Esophagus squamous epithelium (tissue), 4 donors: ENCODE measurements around the gene PRDX1.
"Not testable (repeated sequence)": the region's sequence is repeated elsewhere in the genome, so short reads cannot be mapped to it uniquely, and the experiment has no call there.

ENCODE experiments used
- CTCF ChIP-seq, 6 experiments: fragments of 450-650 bp in 4 of 6; fragments of 200-600 bp in 2 of 6; sonication (generic) in 2 of 6; IDR thresholded peaks; one replicate each; pipeline ENCODE4 v1.5.1; 2016 to 2019; ENCODE audit warnings: antibody characterized with exemption in 6 of 6, mild to moderate bottlenecking in 4 of 6, moderate library complexity in 4 of 6
- POLR2A ChIP-seq, 4 donors: fragments of 450-650 bp; IDR thresholded peaks; one replicate each; pipeline ENCODE4 v1.6.1; 2017; ENCODE audit warnings: antibody characterized with exemption in 4 of 4, mild to moderate bottlenecking in 4 of 4, moderate library complexity in 3 of 4

DNA sequence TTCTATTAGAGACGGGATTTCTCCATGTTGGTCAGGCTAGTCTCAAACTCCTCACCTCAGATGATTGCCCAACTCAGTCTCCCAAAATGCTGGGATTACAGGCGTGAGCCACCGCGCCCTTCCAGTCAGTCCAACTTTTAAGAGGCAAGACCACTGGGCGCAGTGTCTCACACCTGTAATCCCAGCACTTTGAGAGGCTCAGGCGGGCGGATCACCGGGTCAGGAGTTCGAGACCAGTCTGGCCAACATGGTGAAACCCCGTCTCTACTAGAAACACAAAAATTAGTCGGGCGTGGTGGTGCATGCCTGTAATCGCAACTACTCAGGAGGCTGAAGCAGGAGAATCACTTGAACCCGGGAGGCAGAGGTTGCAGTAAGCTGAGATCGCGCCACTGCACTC lies 1.9 kb downstream of the PRDX1 start:
- TF ChIP-seq CTCF, POLR2A (IDR thresholded peaks at IDR 0.05): not testable (repeated sequence)
